Measurements from ENCODE around the gene ADGRL2.

DNA sequence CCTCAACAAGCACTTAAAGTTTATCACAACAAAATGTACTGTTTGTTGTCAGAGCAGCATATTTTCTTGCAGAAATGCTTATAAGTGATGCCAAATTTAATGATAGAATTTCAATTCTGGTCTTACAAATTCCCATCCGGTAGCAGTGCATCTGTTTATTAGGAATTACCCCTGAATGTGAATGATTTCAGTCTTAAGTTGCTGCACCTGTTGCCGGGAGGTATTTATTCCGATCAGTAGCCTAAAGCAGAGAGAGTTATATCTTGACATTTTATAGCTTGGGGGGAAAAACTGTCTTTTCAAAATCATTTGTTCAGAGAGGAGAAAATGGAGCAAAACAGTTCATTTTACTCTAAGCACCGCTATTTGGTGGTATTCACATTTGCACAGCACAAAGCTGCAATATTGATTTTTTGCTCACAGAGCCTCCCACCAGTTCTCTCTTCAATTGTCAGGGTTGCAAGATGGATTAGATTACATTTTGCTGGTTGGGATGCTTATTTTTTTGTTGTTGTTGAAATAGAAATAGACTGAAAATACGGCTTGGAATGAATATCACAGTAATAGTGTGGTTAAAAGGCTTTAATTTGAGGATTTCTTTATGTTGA lies 98.6 kb downstream of the ADGRL2 start:
- TF ChIP-seq CTCF (IDR thresholded peaks at IDR 0.05) = no peak
- TF ChIP-seq POLR2A (IDR thresholded peaks at IDR 0.05) = no peak

Data from testis (tissue), 2 donors.